Thyroid gland (tissue), 4 donors: ENCODE results near the gene PM20D2. TPM values are rescaled to one million over a fixed set of nuclear protein-coding genes. Genes with fewer than 3 reads are reported as not detected.
"Not testable (repeated sequence)": the region's sequence is repeated elsewhere in the genome, so short reads cannot be mapped to it uniquely, and the experiment has no call there.

Experiments
- DNase-seq, 2 donors: peaks; one replicate each; pipeline ENCODE4 v3.0.0-alpha.2; 2019
- H3K27ac ChIP-seq, 3 donors: fragments of 200-600 bp; sonication (generic); 1 replicate in 2 of 3; 2 replicates in 1 of 3; pipeline ENCODE4 v1.5.1; 2016 to 2019; ENCODE audit warnings: mild to moderate bottlenecking in 1 of 3, moderate library complexity in 1 of 3
- H3K27me3 ChIP-seq: fragments of 200-600 bp; sonication (generic); one replicate; pipeline ENCODE4 v1.5.1; 2019
- H3K36me3 ChIP-seq, 2 donors: fragments of 200-600 bp; sonication (generic); one replicate each; pipeline ENCODE4 v1.5.1; 2016 to 2019
- H3K4me1 ChIP-seq, 2 donors: fragments of 200-600 bp; sonication (generic); one replicate each; pipeline ENCODE4 v1.5.1; 2017 to 2019
- H3K4me3 ChIP-seq, 3 donors: fragments of 200-600 bp; sonication (generic); replicated peaks in 1 of 3; 1 replicate in 2 of 3; 2 replicates in 1 of 3; pipeline ENCODE4 v1.5.1; 2016; ENCODE audit warnings: mild to moderate bottlenecking in 1 of 3
- H3K9me3 ChIP-seq: fragments of 200-600 bp; sonication (generic); one replicate; pipeline ENCODE4 v1.5.1; 2017
- POLR2A ChIP-seq, 2 donors: fragments of 450-650 bp; IDR thresholded peaks; one replicate each; pipeline ENCODE4 v1.6.1; 2017; ENCODE audit warnings: antibody characterized with exemption in 2 of 2, mild to moderate bottlenecking in 2 of 2, moderate library complexity in 1 of 2
- WGBS, 2 donors: methylation state at CpG; one replicate each; pipeline ENCODE4 v1.1.5; 2017; 5-methylcytosine and 5-hydroxymethylcytosine counted together
- intact Hi-C: fragments of 100-400 bp; cut with DNase I; formaldehyde crosslinking; loops from one replicate; pipeline ENCODE4 v1.15.1; 2023
- total RNA-seq, 4 donors: library from RNA; depleted of rRNA; stranded (reverse); fragments of >200 nt; gene quantifications; one replicate each; pipeline ENCODE4 v1.2.3, GENCODE V29; 2016
- TF ChIP-seq, protein P1 (sequence below), 6 experiments: fragments of 200-600 bp in 3 of 6; fragments of 450-650 bp in 3 of 6; sonication (generic) in 3 of 6; IDR thresholded peaks; one replicate each; pipeline ENCODE4 v1.5.1; 2016 to 2019; ENCODE audit warnings: antibody characterized with exemption in 6 of 6, mild to moderate bottlenecking in 2 of 6, inconsistent platforms in 1 of 6, moderate library complexity in 1 of 6

PM20D2 gene
- total RNA-seq, 4 donors from 2014 or later, result 21.5 to 33.3 (median 28.6) TPM

DNA sequence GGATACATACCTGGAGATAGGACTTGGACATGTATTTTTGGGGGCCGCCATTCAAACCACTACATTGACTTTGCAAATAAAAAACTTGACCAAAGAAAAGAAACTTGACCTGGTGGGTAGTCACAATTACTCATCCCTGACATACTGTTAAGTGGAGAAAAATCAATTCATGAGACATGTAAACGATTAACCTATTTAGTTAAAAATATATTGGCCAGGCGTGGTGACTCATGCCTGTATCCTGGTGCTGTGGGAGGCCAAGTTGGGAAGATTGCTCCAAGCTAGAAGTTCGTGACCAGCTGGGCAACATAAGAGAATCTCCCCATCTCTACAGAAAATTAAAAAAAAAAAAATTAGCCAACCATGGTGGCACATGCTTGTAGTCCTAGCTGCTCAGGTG, 25.5 kb upstream of the PM20D2 start:
- TF ChIP-seq, protein P1, sequence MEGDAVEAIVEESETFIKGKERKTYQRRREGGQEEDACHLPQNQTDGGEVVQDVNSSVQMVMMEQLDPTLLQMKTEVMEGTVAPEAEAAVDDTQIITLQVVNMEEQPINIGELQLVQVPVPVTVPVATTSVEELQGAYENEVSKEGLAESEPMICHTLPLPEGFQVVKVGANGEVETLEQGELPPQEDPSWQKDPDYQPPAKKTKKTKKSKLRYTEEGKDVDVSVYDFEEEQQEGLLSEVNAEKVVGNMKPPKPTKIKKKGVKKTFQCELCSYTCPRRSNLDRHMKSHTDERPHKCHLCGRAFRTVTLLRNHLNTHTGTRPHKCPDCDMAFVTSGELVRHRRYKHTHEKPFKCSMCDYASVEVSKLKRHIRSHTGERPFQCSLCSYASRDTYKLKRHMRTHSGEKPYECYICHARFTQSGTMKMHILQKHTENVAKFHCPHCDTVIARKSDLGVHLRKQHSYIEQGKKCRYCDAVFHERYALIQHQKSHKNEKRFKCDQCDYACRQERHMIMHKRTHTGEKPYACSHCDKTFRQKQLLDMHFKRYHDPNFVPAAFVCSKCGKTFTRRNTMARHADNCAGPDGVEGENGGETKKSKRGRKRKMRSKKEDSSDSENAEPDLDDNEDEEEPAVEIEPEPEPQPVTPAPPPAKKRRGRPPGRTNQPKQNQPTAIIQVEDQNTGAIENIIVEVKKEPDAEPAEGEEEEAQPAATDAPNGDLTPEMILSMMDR (IDR thresholded peaks at IDR 0.05), result no peak
- TF ChIP-seq POLR2A (IDR thresholded peaks at IDR 0.05), result no peak
- no peak for DNase-seq

DNA sequence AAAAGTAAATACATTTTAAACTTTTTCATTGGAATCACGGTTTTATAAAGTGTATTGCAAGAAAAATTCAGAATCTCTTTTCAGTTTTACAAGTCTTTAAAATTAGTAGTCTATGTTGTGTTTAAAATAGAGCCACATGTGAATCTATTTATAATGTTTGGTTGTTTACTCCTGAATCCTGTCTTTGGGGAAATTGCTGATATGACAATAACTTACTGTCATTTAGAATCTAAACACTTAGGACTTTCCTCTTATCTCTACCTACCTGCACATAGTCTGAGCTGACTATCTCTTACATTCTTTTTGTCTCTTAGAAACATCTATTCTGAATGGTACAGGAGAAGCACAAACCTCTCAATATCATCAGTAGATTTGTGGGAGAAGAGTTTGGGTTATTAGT, 23.9 kb upstream of the PM20D2 start:
- no peaks in the 10 kb centered on the region for H3K27me3 ChIP-seq
- no peak for DNase-seq
- H3K36me3 ChIP-seq, result no peaks in the 10 kb centered on the region
- no peak overlapping the region for H3K27ac ChIP-seq
- no peak overlapping the region for H3K4me3 ChIP-seq
- 88 to 90% methylated on average over 1 of the region's 1 CpG for WGBS, 2 donors
- peaks cover 1 to 3% of the 10 kb centered on the region in 2 donors for H3K4me1 ChIP-seq
- intact Hi-C loops, result no loop called here
- TF ChIP-seq, protein P1 (IDR thresholded peaks at IDR 0.05), result no peak
- no peak for TF ChIP-seq POLR2A (IDR thresholded peaks at IDR 0.05)
- no peaks in the 10 kb centered on the region for H3K9me3 ChIP-seq

More for the DNA sequence above, 25.5 kb upstream of the PM20D2 start:
- Histone ChIP-seq H3K27ac (no peak overlapping the region), H3K27me3 (no peaks in the 10 kb centered on the region), H3K4me1 (peaks cover 3 to 5% of the 10 kb centered on the region in 2 donors), H3K36me3 (no peaks in the 10 kb centered on the region), H3K4me3 (no peak overlapping the region), H3K9me3 (no peaks in the 10 kb centered on the region)
- intact Hi-C loops, result no loop called here
- WGBS, 2 donors, result 94 to 95% methylated on average over 4 of the region's 4 CpGs

DNA sequence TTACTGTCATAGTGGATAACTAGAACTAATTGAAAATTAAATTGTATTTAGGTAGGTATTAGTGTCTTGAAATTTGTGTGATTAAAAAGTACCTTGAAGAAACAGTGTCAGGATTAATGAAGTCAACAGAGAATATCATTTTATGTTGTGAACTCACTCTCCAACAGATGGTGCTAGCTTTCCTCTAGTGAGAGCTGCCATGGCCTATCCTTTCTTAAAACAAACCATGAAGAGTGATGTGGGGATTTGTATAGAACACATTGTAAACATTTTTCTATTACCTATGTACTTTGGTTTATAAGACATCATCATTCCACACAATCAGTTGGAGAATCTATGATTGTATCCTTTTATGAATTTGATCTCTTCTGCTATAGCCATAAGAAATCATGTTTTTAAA, 23.2 kb upstream of the PM20D2 start:
- no peak for DNase-seq
- Histone ChIP-seq H3K36me3 (no peaks in the 10 kb centered on the region), H3K4me1 (peaks cover 0 to 3% of the 10 kb centered on the region in 2 donors), H3K27me3 (no peaks in the 10 kb centered on the region), H3K9me3 (no peaks in the 10 kb centered on the region), H3K4me3 (no peak overlapping the region), H3K27ac (no peak overlapping the region)
- TF ChIP-seq, protein P1 (IDR thresholded peaks at IDR 0.05), result peak in 3 of 6 experiments; percentile 51 to 54 (median 52)
- TF ChIP-seq POLR2A (IDR thresholded peaks at IDR 0.05), result no peak
- intact Hi-C loops, result no loop called here

DNA sequence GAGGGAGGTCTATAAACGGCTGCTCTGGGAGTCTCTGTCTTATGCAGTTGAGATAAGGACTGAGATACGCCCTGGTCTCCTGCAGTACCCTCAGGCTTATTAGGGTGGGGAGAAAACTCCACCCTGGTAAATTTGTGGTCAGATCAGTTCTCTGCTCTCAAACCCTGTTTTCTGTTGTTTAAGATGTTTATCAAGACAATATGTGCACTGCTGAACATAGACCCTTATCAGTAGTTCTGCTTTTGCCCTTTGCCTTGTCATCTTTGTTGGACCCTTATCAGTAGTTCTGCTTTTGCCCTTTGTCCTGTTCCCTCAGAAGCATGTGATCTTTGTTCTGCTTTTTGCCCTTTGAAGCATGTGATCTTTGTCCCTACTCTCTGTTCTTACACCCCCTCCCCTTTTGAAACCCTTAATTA, 17.6 kb upstream of the PM20D2 start:
- H3K27ac ChIP-seq, DNase-seq, H3K36me3 ChIP-seq, H3K27me3 ChIP-seq, H3K4me3 ChIP-seq, H3K9me3 ChIP-seq, H3K4me1 ChIP-seq, intact Hi-C loops: not testable (repeated sequence)
- 84 to 93% methylated on average over 2 of the region's 2 CpGs for WGBS, 2 donors

DNA sequence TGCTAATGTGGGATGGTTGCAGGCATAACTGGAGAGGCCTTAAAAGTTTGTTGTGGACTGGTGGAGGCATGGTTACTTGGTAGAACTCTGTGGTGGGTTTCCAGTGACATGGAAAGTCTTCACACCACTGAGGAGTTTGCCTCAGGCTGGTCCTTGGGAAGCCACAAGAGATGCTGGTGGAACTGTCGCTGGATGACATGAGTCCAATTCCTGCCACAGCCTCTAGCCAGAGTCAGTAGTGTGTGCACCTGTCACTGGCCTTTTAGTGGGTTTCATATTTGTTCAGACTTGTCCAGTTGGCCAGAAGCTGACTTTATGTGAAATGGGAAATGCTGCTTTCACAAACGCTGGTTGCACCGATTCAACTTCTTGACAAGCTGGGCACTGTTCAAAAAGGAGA, 14.3 kb upstream of the PM20D2 start:
- WGBS, 2 donors, result 94 to 99% methylated on average over 3 of the region's 3 CpGs
- TF ChIP-seq, protein P1 (IDR thresholded peaks at IDR 0.05), result no peak
- TF ChIP-seq POLR2A (IDR thresholded peaks at IDR 0.05), result no peak
- H3K27me3 ChIP-seq, result no peaks in the 10 kb centered on the region
- H3K9me3 ChIP-seq, result no peaks in the 10 kb centered on the region
- no peaks in the 10 kb centered on the region for H3K4me1 ChIP-seq
- no peak for DNase-seq
- H3K27ac ChIP-seq, result no peak overlapping the region
- H3K4me3 ChIP-seq, result no peak overlapping the region
- H3K36me3 ChIP-seq, result no peaks in the 10 kb centered on the region
- intact Hi-C loops, result no loop called here

DNA sequence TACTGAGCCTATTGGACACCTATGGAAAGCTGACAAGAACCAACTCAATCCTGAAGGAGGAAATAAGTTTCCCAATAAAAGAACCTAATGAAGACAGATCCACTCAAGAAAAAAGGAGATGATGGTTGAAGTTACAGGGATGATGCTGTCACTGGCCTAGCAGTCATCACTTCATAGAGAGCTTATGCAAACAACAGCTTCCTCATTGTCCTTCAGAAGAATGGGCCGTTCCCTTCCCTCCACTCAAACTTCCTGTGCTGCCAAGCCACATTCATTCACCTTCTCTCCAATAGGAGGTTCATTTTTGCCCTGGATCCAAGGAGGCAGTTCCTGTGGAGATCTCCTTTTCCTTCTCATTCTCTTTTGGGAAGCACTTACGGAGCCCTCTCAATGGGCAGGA, 13.8 kb upstream of the PM20D2 start:
- H3K27ac ChIP-seq, result no peak overlapping the region
- H3K36me3 ChIP-seq, result no peaks in the 10 kb centered on the region
- H3K27me3 ChIP-seq, result no peaks in the 10 kb centered on the region
- H3K4me3 ChIP-seq, result no peak overlapping the region
- 78 to 88% methylated on average over 2 of the region's 2 CpGs for WGBS, 2 donors
- H3K4me1 ChIP-seq, result no peaks in the 10 kb centered on the region
- H3K9me3 ChIP-seq, result no peaks in the 10 kb centered on the region
- DNase-seq, result no peak
- intact Hi-C loops, result no loop called here
- TF ChIP-seq, protein P1 (IDR thresholded peaks at IDR 0.05), result no peak
- TF ChIP-seq POLR2A (IDR thresholded peaks at IDR 0.05), result no peak
